HG03175 (cell line): ENCODE results near the gene LRRC23.
A peak's percentile ranks its signal among the peaks of the same experiment; 100 is the strongest.

ENCODE experiments used
- ATAC-seq: cut with Tn5 transposase; IDR thresholded peaks from one replicate; pipeline ENCODE4 v1.9.1; 2021; ENCODE audit warnings: mild to moderate bottlenecking, moderate library complexity; ENCODE audit not compliant: unreplicated experiment

Gene LRRC23

DNA sequence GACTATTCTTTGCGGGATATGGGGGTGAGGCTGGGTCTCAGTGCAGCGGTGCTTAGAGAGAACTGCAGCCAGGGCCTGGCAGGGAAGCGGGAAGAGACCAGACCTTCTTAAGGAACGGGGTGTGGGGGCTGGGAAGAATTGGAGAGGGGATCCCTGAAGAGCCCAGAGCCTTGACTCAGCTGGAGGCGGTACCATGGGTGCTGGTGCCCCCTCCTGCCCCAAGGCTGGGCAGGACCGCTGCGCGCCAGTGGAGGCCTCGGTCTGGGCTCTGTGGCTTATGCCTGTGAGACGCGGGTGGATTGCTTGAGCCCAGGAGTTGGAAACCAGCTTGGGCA lies 37.7 kb downstream of the LRRC23 start:
- ATAC-seq, result no peak

DNA sequence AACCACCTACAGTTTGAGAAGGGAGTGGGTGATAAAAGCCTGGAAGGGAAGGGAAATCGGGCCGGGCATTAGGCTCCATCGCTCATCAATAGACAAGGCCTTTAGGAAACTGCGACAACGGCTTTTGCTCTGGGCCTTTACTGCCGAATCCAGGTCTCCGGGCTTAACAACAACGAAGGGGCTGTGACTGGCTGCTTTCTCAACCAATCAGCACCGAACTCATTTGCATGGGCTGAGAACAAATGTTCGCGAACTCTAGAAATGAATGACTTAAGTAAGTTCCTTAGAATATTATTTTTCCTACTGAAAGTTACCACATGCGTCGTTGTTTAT lies 38.7 kb downstream of the LRRC23 start:
- ATAC-seq, result peak; percentile 37

DNA sequence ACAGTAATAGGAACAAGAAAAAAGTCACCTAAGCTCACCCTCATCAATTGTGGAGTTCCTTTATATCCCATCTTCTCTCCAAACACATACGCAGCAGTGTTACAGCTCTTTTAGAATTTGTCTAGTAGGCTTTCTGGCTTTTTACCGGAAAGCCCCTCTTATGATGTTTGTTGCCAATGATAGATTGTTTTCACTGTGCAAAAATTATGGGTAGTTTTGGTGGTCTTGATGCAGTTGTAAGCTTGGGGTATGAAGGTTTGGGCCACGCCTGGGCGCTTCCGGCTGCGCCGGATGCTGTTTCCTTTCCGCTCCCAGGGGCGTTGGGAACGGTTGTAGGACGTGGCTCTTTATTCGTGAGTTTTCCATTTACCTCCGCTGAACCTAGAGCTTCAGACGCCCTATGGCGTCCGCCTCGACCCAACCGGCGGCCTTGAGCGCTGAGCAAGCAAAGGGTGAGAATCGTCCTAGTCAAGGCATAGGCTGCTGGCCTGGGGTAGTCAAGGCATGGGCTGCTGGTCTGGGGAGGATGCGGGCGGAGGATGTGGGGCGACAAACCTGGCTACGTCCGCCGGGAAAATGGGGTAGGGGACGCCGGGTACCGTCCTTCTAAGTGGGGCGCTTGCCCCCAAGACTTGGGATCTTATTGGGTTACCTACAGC lies 39.2 kb downstream of the LRRC23 start, which contains the start of the genes C12orf57 and RNU7-1:
Gene C12orf57 (plus strand): TSS at position 301 of the 659 bp plus-strand sequence. CDS start 100 bp downstream, at position 401.
Gene RNU7-1 (plus strand): TSS at position 95 of the 659 bp plus-strand sequence.
- peak; percentile 36 for ATAC-seq

DNA sequence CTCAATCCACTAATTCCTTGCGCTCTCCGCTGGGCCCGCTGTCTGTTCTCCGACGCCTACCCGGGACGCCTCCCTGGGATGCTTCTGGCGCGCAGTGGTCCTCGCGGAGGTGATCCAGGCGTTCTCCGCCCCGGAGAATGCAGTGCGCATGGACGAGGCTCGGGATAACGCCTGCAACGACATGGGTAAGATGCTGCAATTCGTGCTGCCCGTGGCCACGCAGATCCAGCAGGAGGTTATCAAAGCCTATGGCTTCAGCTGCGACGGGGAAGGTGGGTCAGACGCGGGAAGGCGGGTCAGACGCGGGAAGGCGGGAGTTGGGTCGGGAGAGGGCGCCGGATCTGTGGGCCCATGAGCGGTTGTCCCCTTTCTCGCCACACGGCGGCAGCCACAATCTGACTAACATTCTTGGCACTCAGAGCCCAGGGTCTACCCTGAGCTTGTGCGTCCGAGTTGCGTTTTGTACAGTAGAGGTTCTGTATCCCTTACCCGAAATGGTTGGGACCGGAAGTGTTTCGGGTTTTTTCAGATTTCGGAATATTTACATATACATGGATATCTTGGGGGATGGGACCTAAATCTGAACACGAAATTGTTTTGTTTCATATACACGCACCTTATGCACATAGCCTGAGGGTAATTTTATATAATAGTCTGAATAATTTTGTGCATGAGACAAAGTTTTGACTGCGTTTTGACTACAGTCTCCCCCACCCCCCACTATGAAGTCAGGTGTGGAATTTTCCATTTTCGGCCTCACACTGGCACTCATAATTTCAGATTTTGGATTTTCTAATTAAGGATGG lies 40.0 kb downstream of the LRRC23 start:
- peak; percentile 41 for ATAC-seq

DNA sequence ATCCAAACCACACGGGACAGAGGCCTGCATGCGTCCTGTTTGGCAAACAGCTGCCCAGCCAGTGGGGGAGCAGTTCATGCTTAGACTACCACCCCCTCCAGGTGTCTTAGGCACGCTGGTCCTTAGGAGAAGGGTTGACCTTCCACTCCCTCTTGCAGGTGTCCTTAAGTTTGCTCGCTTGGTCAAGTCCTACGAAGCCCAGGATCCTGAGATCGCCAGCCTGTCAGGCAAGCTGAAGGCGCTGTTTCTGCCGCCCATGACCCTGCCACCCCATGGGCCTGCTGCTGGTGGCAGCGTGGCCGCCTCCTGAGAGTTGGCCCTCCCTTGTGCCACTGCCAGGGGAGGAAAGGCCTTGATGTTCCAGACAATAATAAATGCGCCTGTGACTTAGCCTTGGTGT lies 41.0 kb downstream of the LRRC23 start:
- no peak for ATAC-seq

DNA sequence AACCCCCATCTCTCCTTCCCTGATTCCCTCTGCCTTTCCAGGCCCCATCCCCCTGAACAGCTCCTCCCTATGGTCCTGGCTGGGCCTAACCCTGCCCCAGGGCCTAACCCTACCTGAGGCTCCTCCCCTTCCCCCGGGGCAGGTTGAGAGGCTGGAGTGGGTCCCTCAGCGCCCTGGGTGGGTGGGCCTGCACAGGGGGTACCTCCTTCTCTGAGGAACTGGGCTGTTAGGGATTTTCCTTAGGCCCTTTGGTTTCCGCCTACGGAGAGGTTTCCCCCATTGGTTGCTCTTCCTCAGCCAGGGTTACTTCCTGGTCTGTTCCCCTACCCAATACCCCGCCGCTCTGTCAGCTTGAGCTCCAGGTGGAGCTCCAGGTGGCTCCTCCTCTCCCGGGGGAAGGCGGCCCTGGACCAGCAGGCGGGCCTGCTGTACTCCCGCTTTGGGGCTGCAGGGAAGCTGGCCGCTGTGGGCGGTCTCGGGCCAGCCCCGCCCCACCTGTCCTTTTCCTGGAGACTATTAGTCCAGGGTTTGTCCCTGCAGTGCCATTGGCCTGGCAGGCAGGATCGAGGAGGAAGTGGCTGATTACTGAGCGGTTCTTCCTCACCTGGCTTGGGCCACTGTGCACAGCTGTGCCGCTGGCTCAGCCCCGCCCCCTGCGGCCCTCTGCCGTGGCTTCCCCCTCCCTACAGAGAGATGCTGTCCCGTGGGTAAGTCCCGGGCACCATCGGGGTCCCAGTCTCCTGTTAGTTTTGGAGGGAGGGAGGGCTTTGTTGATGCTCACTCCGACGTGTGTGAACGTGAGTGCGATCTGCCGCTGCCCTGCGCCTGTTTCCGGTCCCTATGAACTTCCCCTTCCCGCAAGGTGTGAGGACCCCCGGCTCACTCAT lies 41.7 kb downstream of the LRRC23 start:
- ATAC-seq, result peak; percentile 24

DNA sequence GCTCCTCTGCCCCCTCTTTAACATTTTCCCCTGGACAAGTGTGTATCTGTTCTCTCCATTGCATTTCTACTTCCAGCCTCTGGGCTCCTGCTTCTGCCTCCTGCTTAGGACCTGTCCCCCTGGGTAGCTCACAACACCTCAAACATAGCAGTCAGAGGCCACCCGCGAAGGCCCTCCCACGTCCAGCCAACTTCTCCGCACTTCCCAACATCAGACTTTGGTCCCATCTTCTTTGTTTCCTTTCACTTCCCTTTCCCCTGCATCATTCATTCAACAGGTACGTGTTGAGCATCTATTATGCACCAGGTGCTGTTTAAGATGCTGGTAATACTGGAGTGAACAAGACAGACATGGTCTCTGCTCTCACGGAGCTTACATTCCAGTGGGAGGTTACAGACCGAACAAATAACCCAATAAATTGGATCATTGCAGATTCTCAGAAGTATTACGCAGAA lies 42.3 kb downstream of the LRRC23 start:
- ATAC-seq, result no peak

DNA sequence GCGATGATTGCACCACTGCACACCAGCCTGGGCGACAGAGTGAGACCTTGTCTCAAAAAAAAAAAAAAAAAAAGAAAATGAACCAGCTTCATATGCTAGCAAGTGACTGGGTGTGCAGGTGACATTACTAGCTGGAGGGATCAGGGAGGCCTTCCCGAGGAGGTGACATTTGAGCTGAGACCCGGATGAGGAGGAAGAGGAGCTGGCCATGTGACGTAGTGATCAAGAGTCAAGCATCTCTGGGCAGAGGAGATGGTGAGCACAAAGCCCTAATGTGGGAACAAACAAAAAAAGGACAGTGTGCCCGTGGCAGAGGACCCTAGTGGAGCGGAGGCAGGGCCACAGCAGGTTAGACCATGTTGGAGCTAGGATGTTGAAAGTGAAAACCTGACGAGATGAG lies 43.0 kb downstream of the LRRC23 start:
- ATAC-seq, result no peak

DNA sequence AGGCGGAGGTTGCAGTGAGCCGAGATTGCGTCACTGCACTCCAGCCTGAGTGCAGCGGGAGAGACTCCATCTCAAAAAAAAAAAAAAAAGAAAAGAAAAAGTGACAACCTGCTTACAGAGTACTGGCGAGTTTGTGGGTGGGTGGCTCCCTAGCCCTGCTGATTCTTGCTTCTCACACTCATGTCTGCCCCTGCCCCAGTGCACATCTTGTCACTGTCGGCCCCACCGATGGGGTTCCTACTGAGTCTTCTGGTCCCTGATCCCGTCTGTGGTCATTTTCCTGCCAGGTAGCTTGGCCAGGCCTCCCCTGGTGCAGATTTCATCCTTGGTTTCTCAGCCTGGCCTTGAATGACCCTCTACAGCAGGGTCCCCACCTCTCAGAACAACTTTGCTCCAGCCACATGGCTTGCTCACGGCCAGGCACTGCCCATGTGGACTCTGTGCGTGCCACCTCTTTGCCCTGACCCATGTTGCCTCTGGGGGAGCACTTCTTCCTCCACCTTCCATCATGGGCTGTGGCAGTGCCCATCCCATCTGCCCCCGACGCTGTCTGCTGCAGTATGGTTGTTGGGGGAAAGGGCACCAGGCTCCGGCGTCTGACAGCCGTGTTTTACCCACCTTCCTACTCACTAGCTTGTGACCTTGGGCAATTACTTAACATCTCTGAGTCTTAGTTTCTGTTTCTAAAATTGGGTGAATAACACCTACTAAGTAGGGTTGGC lies 44.4 kb downstream of the LRRC23 start:
- no peak for ATAC-seq

DNA sequence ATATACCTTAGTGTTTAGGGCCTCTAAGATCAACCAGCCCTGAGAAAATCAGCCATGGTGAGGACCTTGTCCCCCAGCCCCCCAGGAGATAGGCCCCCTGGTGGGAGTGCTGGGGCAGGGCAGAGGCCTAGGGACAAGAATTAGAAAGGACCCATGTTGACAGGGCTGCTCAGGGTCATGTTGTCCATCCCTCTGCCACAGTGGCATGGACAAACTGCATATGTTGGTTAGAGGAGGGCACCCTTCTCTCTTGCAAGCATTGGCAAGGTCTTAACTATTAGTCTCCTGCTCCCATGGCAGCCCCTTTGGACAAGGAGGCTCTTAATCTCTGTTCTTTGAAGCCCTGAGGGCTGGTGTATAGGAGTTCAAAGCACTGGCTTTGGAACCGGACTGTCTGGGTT lies 45.8 kb downstream of the LRRC23 start:
- ATAC-seq, result no peak

DNA sequence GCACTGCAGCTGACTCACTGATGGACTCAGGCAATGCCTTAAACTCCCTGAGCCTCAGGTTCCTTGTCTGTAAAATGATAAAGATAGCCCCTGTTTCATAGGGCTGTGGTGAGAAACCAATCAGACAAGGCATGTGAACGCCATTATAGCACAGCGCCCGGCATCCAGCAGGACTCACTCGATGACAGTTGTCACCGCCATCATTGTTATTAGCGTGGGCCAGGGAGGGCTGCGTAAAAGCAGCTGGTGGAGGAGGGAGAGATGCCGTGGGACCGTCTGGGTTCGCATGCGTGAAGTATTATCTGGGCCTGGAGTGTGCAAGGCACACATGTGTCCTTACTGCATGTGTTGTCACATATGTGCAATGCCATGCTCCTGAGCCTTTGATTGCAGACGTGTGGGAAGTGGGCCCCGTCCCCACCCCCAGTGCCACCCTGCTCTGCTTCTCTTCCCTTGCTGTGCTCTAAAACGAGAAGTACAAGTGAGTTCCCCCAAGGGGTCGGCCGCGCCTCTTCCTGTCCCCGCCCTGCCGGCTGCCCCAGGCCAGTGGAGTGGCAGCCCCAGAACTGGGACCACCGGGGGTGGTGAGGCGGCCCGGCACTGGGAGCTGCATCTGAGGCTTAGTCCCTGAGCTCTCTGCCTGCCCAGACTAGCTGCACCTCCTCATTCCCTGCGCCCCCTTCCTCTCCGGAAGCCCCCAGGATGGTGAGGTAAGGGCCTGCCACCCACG lies 46.4 kb downstream of the LRRC23 start, which contains the start of gene PTPN6:
Gene PTPN6 (plus strand): TSS at position 546 of the 730 bp plus-strand sequence. CDS start 157 bp downstream, at position 703.
- peak; percentile 15 for ATAC-seq

DNA sequence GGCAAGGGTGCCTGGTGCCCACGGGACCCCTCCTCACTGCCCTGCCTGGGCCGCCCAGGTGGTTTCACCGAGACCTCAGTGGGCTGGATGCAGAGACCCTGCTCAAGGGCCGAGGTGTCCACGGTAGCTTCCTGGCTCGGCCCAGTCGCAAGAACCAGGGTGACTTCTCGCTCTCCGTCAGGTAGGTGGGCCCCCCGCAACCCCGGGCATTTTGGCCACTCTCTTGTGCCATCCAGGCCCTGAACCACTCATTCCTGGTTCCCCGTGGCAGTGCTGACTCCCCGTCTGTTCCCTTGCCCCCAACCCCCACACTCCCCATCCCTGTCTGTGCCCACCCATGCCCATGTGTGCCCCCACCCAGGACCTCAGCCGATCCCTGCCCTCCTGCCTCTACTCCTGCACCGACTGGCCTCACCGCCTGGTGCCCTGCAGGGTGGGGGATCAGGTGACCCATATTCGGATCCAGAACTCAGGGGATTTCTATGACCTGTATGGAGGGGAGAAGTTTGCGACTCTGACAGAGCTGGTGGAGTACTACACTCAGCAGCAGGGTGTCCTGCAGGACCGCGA lies 47.0 kb downstream of the LRRC23 start:
- no peak for ATAC-seq

DNA sequence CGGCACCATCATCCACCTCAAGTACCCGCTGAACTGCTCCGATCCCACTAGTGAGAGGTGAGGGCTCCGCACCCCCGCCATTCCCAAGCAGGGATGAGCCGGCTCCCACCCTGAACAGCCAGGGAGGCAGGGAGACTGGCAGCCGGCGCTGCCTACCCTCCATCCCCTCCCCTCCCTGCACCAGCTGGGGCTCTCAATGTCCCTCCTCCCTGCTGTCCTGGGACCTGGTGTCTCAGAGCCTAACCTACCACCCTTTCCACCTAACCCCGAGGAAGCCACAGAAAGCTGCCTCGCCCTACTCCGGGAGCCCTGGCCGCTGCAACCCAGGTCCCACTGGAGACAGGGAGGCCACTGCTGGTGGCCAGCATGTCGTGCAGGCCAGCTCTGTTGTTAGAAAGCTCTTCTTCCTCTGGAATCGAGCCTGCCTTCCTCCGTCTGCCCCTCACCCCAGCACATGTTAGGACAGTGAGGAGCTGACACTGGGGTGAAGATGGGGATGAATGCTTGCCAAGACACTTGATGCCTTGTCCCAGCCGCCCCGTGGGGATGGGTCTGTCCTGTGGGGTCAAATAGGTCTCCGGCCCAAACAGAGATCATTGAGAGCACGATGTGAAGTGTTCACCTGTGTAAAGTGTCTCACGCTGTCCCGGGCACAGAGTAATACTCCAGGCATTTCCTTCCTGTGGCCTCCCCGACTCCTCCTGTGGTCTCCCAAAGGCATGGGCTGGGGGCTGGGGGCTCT lies 47.7 kb downstream of the LRRC23 start:
- ATAC-seq, result no peak

DNA sequence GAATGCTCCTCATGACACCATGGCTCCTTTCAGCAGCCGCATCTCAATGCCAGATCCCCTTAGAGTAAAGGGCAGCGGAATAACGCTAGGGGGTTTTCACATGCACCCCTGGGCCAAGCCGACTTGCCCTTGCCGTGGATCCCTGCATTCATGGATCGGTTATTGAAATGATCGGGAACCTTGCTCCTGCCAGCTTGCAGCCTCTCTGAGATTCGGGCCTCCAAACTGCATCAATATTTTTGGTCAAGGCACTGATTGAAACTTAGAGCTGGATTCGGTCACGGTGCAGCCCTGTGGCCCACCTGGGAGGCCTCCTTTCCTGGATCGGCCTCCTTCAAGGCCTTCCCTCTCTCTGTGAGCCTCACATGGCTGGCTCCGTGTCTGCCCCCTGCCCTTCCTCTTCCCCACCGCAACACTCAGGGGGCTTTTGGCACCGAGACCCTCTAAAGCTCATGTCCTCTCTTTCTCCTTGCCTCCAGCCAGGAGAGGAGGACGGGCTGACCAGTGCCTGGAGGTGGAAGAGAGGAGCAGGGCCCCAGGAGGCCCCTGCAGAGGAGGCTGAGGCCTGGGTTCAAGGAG lies 48.3 kb downstream of the LRRC23 start:
- no peak for ATAC-seq

DNA sequence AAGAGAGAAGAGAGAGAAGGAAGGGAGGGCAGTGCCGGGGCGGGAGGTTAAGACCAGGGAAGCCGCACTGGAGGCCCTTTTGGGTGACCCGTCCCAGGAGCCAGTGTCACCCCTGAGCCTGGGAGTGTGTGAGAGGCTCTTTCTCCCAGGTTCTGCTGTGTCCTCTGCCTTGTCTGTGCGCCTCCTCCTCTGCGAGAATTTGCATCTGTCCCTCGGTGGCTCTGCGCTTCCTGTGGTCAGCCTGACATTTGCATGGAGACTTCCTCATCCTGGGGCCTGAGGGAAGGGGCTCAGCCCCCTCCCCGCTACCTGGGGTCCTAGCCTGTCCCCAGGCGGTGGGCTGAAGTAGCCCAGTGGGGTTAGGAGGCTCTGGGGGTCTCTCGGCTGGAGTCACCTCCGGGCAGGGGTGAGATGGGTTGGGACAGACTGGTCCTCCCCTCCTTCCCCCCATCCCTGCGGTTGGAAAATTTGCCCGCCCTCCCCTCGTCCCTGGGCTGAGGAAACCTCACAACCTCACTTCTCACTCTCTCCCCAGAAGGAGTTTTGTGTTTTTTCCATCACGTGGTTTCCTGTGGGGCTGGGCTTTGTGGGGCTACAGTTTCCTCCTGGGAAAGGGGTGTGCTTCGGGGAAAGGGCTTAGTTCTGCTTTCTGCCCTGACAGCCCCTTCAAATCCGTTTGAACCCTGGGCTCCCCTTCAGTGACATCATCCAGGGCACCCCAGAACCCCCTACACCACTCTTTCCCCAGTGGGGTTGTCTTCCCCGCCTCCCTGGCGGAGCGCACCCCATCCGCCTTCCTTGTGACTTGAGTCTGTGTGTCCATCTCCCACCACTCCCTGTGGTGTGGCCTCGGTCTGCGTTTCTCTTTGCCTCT lies 49.1 kb downstream of the LRRC23 start:
- ATAC-seq, result peak; percentile 48

DNA sequence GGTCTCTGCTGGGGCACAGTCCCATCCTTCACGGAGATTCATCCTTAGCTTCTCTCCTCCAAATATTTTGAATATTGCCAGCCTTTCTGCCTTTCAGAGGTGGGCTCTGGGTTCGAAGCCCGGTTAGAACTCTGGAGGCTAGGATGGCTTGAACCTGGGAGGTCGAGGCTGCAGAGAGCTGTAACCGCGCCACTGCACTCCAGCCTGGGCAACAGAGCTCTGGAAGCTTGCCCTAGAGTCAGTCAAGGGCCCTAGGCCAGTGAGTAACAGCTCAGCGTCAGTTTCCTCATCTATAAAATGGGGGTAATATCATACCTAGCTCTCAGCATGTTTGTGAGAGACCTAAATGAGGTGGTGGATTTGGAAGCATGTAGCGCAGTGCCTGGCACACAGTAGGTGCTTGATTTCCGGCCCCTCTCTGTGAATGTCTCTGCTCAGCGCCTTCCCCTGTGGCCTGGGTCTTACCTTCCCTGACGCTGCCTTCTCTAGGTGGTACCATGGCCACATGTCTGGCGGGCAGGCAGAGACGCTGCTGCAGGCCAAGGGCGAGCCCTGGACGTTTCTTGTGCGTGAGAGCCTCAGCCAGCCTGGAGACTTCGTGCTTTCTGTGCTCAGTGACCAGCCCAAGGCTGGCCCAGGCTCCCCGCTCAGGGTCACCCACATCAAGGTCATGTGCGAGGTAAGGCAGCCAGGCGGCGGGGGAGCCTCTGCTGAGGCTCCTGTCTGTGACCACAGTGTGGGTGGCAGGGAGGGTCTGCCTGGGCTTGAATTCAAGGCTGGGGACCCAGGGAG lies 49.9 kb downstream of the LRRC23 start:
- no peak for ATAC-seq
